Measurements from ENCODE around the gene INTS6. TPM values are rescaled to one million over a fixed set of nuclear protein-coding genes. Genes with fewer than 3 reads are reported as not detected.

Gene INTS6
- total and polyA plus RNA-seq, 2 of the 4 experiments (the other 2 are of a cell fraction), result 12.9 to 42.3 TPM

DNA sequence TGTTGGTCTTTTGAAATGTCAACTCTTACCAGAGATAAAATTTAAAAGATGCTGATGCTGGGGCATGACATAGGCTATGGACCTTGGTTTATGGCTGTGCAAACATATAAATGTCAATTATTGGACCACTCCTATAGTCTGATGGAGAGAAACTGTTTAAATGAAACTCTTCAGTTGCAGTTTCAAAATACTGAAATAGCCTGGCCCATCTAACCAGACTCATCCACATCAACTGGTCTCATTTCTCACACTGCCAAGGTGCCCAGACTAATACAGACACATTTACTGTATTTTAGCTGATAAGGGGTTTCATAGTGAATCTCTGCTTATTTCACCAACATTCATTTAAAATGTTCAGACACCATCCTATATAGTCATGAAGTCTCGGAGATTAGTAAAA lies 93.5 kb downstream of the INTS6 start:
- H3K23ac ChIP-seq (ENCODE audit: low read depth, low read length), result no peak overlapping the region
- no peak overlapping the region for H4K5ac ChIP-seq (ENCODE audit: low read depth, low read length)
- no TSS peak for BruUV-seq (replicated peaks)
- no peak overlapping the region for H2AFZ ChIP-seq (replicated peaks; ENCODE audit: low read length, poor library complexity)
- ATAC-seq (ENCODE audit: low read depth) (no peak), DNase-seq (no peak)
- no peak overlapping the region for H3K56ac ChIP-seq (ENCODE audit: extremely low read depth, insufficient read depth, low read length)
- H2BK120ac ChIP-seq (ENCODE audit: low read depth, low read length), result no peak overlapping the region
- H3K14ac ChIP-seq (replicated peaks; ENCODE audit: low read depth, low read length), result no peak overlapping the region
- no peak overlapping the region for H2BK15ac ChIP-seq (ENCODE audit: low read depth, low read length)
- dilution Hi-C loops (cut with HindIII; ENCODE audit: low sequenced_read_pairs, unreplicated experiment), result no loop called here
- ChIA-PET CTCF (no interaction called here), POLR2A (ENCODE audit: unreplicated experiment) (no interaction called here)
- TF ChIP-seq, protein P1, sequence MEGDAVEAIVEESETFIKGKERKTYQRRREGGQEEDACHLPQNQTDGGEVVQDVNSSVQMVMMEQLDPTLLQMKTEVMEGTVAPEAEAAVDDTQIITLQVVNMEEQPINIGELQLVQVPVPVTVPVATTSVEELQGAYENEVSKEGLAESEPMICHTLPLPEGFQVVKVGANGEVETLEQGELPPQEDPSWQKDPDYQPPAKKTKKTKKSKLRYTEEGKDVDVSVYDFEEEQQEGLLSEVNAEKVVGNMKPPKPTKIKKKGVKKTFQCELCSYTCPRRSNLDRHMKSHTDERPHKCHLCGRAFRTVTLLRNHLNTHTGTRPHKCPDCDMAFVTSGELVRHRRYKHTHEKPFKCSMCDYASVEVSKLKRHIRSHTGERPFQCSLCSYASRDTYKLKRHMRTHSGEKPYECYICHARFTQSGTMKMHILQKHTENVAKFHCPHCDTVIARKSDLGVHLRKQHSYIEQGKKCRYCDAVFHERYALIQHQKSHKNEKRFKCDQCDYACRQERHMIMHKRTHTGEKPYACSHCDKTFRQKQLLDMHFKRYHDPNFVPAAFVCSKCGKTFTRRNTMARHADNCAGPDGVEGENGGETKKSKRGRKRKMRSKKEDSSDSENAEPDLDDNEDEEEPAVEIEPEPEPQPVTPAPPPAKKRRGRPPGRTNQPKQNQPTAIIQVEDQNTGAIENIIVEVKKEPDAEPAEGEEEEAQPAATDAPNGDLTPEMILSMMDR (conservative IDR thresholded peaks at IDR 0.05; ENCODE audit: low read depth, low read length), result no peak
- TF ChIP-seq RCOR1 (IDR thresholded peaks at IDR 0.05; ENCODE audit: insufficient replicate concordance, low read length), result no peak
- TF ChIP-seq BHLHE40 (IDR thresholded peaks at IDR 0.05; ENCODE audit: low read depth, low read length), result no peak
- TF ChIP-seq MXI1 (IDR thresholded peaks at IDR 0.05; ENCODE audit: borderline replicate concordance, low read depth, low read length), result no peak
- TF ChIP-seq, protein P2, sequence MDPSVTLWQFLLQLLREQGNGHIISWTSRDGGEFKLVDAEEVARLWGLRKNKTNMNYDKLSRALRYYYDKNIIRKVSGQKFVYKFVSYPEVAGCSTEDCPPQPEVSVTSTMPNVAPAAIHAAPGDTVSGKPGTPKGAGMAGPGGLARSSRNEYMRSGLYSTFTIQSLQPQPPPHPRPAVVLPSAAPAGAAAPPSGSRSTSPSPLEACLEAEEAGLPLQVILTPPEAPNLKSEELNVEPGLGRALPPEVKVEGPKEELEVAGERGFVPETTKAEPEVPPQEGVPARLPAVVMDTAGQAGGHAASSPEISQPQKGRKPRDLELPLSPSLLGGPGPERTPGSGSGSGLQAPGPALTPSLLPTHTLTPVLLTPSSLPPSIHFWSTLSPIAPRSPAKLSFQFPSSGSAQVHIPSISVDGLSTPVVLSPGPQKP (IDR thresholded peaks at IDR 0.05; ENCODE audit: borderline replicate concordance, low read depth, low read length), result no peak
- TF ChIP-seq SMC3 (IDR thresholded peaks at IDR 0.05; ENCODE audit: low read depth, low read length), result no peak
- no peak for TF ChIP-seq FOS (IDR thresholded peaks at IDR 0.05; ENCODE audit: low read depth, low read length)
- no peak for TF ChIP-seq CEBPB (IDR thresholded peaks at IDR 0.05; ENCODE audit: low read depth, low read length)
- no peak for TF ChIP-seq MAZ (IDR thresholded peaks at IDR 0.05; ENCODE audit: borderline replicate concordance, low read depth, low read length)
- no peak for TF ChIP-seq RFX5 (IDR thresholded peaks at IDR 0.05; ENCODE audit: low read depth, low read length)
- no peak for TF ChIP-seq RAD21 (IDR thresholded peaks at IDR 0.05; ENCODE audit: low read length)
- no peak for TF ChIP-seq NFE2L2 (IDR thresholded peaks at IDR 0.05; ENCODE audit: low read depth, low read length)
- TF ChIP-seq MAFK (IDR thresholded peaks at IDR 0.05; ENCODE audit: low read depth, low read length), result no peak
- TF ChIP-seq POLR2A (IDR thresholded peaks at IDR 0.05; ENCODE audit: low read depth, low read length), result no peak
- in situ Hi-C loops (cut with MboI; ENCODE audit: low sequenced_read_pairs), result no loop called here
- H3K4me1 ChIP-seq (ENCODE audit: control insufficient read depth, insufficient read depth, low read length), result no peaks in the 10 kb centered on the region
- H3K27me3 ChIP-seq (ENCODE audit: control insufficient read depth, insufficient read depth, low read length), result no peaks in the 10 kb centered on the region
- no peak overlapping the region for H3K18ac ChIP-seq (ENCODE audit: low read depth, low read length)
- no peak overlapping the region for H2AK5ac ChIP-seq (ENCODE audit: low read depth, low read length)
- peaks cover 5% of the 10 kb centered on the region for H3K36me3 ChIP-seq (ENCODE audit: control insufficient read depth, insufficient read depth, low read length)
- intact Hi-C loops (cut with micrococcal nuclease), result no loop called here
- no peak overlapping the region for H3K4me3 ChIP-seq (ENCODE audit: insufficient read depth, low read depth, low read length)
- H2AK9ac ChIP-seq (replicated peaks; ENCODE audit: low read depth, low read length, poor library complexity), result no peak overlapping the region
- no peaks in the 10 kb centered on the region for H3K9me3 ChIP-seq (ENCODE audit: control insufficient read depth, insufficient read depth, low read length)
- no peak overlapping the region for H3K9ac ChIP-seq (ENCODE audit: low read depth, low read length)
- H3K9me1 ChIP-seq (ENCODE audit: insufficient read depth, low read length), result no peaks in the 10 kb centered on the region
- H4K8ac ChIP-seq (ENCODE audit: low read depth in 2 of 2, low read length in 2 of 2), result no peak overlapping the region
- H4K91ac ChIP-seq (ENCODE audit: insufficient read depth, low read depth, low read length), result no peak overlapping the region
- H3K27ac ChIP-seq (ENCODE audit: insufficient read depth, low read length), result no peak overlapping the region
- H3K4me2 ChIP-seq (ENCODE audit: low read depth, low read length), result no peak overlapping the region
- H3K4ac ChIP-seq (ENCODE audit: low read depth, low read length), result no peak overlapping the region
- 0 out of 4 replicates have a peak, but pooled peaks cover 0 to 2% of the 10 kb centered on the region in 2 experiments for H3K79me1 ChIP-seq (ENCODE audit: low read depth in 1 of 2, low read length in 2 of 2)
- no peaks in the 10 kb centered on the region for H4K20me1 ChIP-seq (ENCODE audit: insufficient read depth, low read length)
- no peak overlapping the region for H2BK5ac ChIP-seq (ENCODE audit: low read depth, low read length, poor library complexity, severe bottlenecking)
- WGBS, 2 experiments (ENCODE audit: extremely low coverage in 2 of 2, insufficient read length in 1 of 2), result no CpG with 5 or more reads among the region's 1 CpG
- H2BK20ac ChIP-seq (ENCODE audit: low read depth, low read length), result no peak overlapping the region
